ENCODE measurements around the gene ZNF614. TPM values are rescaled to one million over a fixed set of nuclear protein-coding genes. Genes with fewer than 3 reads are reported as not detected.
A peak's percentile ranks its signal among the peaks of the same experiment; 100 is the strongest.
"Not testable (repeated sequence)": the region's sequence is repeated elsewhere in the genome, so short reads cannot be mapped to it uniquely, and the experiment has no call there.

Gene ZNF614
- total RNA-seq, 1 experiment from 2014 or later, result 7.3 TPM

GRCh38 chr19:52022193-52022592 lies 6.0 kb downstream of the ZNF614 start:
- no peak for DNase-seq
- Histone ChIP-seq H3K4me3 (ENCODE audit: insufficient read depth, low read depth, low read length) (no peak overlapping the region), H3K27me3 (ENCODE audit: control insufficient read depth, insufficient read depth, low read length) (no peaks in the 10 kb centered on the region), H3K36me3 (replicated peaks; ENCODE audit: control insufficient read depth, insufficient read depth, low read length) (peaks cover 24% of the 10 kb centered on the region)

GRCh38 chr19:52020506-52020905 lies 7.7 kb downstream of the ZNF614 start:
- no peak for DNase-seq
- Histone ChIP-seq H3K4me3 (ENCODE audit: insufficient read depth, low read depth, low read length) (no peak overlapping the region), H3K36me3 (replicated peaks; ENCODE audit: control insufficient read depth, insufficient read depth, low read length) (peaks cover 36% of the 10 kb centered on the region), H3K27me3 (ENCODE audit: control insufficient read depth, insufficient read depth, low read length) (no peaks in the 10 kb centered on the region)

- Histone ChIP-seq H3K36me3 (replicated peaks; ENCODE audit: control insufficient read depth, insufficient read depth, low read length) (peaks cover 4% of the 10 kb centered on the region), H3K4me3 (ENCODE audit: insufficient read depth, low read depth, low read length) (no peak overlapping the region), H3K27me3 (ENCODE audit: control insufficient read depth, insufficient read depth, low read length) (no peaks in the 10 kb centered on the region)
- DNase-seq, result no peak
These were observed 17.5 kb downstream of the ZNF614 start for GRCh38 chr19:52010674-52011073.

GRCh38 chr19:52007806-52008557 lies 20.2 kb downstream of the ZNF614 start, which contains the start of gene ZNF615:
TSS of gene ZNF615 (minus strand) at chr19:52008211. CDS start at chr19:52003711, 4,500 bp downstream.
- DNase-seq, result peak; percentile 86
- Histone ChIP-seq H3K27me3 (ENCODE audit: control insufficient read depth, insufficient read depth, low read length) (no peaks in the 10 kb centered on the region), H3K4me3 (ENCODE audit: insufficient read depth, low read depth, low read length) (peak within 1 kb of the TSS; percentile 73), H3K36me3 (replicated peaks; ENCODE audit: control insufficient read depth, insufficient read depth, low read length) (peaks cover 1% of the 10 kb centered on the region; the same call in 1 of the 2 replicates)

GRCh38 chr19:52007451-52007805 lies 20.8 kb downstream of the ZNF614 start:
- H3K36me3 ChIP-seq (replicated peaks; ENCODE audit: control insufficient read depth, insufficient read depth, low read length), result no peaks in the 10 kb centered on the region
- DNase-seq, result peak; percentile 49
- H3K27me3 ChIP-seq (ENCODE audit: control insufficient read depth, insufficient read depth, low read length), result no peaks in the 10 kb centered on the region
- peak overlapping the region; percentile 73; the same call in 1 of the 2 replicates for H3K4me3 ChIP-seq (ENCODE audit: insufficient read depth, low read depth, low read length)

GRCh38 chr19:51994048-51994644 lies 34.0 kb downstream of the ZNF614 start:
- H3K36me3 ChIP-seq (replicated peaks; ENCODE audit: control insufficient read depth, insufficient read depth, low read length), result peaks cover 20% of the 10 kb centered on the region
- H3K27me3 ChIP-seq (ENCODE audit: control insufficient read depth, insufficient read depth, low read length), result no peaks in the 10 kb centered on the region
- no peak for DNase-seq
- H3K4me3 ChIP-seq (ENCODE audit: insufficient read depth, low read depth, low read length), result no peak overlapping the region

- Histone ChIP-seq H3K4me3 (ENCODE audit: insufficient read depth, low read depth, low read length) (no peak overlapping the region), H3K36me3 (replicated peaks; ENCODE audit: control insufficient read depth, insufficient read depth, low read length) (peaks cover 20% of the 10 kb centered on the region), H3K27me3 (ENCODE audit: control insufficient read depth, insufficient read depth, low read length) (no peaks in the 10 kb centered on the region)
- DNase-seq, result no peak
These were observed 34.8 kb downstream of the ZNF614 start for GRCh38 chr19:51993422-51993821.

GRCh38 chr19:51986309-51987291 lies 41.6 kb downstream of the ZNF614 start, which contains the start of gene ZNF350:
TSS of gene ZNF350 (minus strand) at chr19:51986840. CDS start at chr19:51974360, 12,480 bp downstream.
- Histone ChIP-seq H3K27me3 (ENCODE audit: control insufficient read depth, insufficient read depth, low read length) (no peaks in the 10 kb centered on the region), H3K4me3 (ENCODE audit: insufficient read depth, low read depth, low read length) (peak within 1 kb of the TSS; percentile 60), H3K36me3 (replicated peaks; ENCODE audit: control insufficient read depth, insufficient read depth, low read length) (no peaks in the 10 kb centered on the region)
- DNase-seq, result no peak

- no peaks in the 10 kb centered on the region for H3K27me3 ChIP-seq (ENCODE audit: control insufficient read depth, insufficient read depth, low read length)
- no peaks in the 10 kb centered on the region for H3K36me3 ChIP-seq (replicated peaks; ENCODE audit: control insufficient read depth, insufficient read depth, low read length)
- H3K4me3 ChIP-seq (ENCODE audit: insufficient read depth, low read depth, low read length), result no peak overlapping the region
- DNase-seq, result no peak
These were observed 44.8 kb downstream of the ZNF614 start for GRCh38 chr19:51983361-51983760.

- H3K4me3 ChIP-seq (ENCODE audit: insufficient read depth, low read depth, low read length); H3K27me3 ChIP-seq (ENCODE audit: control insufficient read depth, insufficient read depth, low read length); DNase-seq; H3K36me3 ChIP-seq (replicated peaks; ENCODE audit: control insufficient read depth, insufficient read depth, low read length): not testable (repeated sequence)
These were observed 47.3 kb downstream of the ZNF614 start for GRCh38 chr19:51980926-51981325.

GRCh38 chr19:51980116-51980736 lies 48.0 kb downstream of the ZNF614 start:
- H3K36me3 ChIP-seq (replicated peaks; ENCODE audit: control insufficient read depth, insufficient read depth, low read length), result no peaks in the 10 kb centered on the region
- H3K27me3 ChIP-seq (ENCODE audit: control insufficient read depth, insufficient read depth, low read length), result no peaks in the 10 kb centered on the region
- H3K4me3 ChIP-seq (ENCODE audit: insufficient read depth, low read depth, low read length), result no peak overlapping the region
- DNase-seq, result no peak

- no peak overlapping the region for H3K4me3 ChIP-seq (ENCODE audit: insufficient read depth, low read depth, low read length)
- no peaks in the 10 kb centered on the region for H3K36me3 ChIP-seq (replicated peaks; ENCODE audit: control insufficient read depth, insufficient read depth, low read length)
- no peak for DNase-seq
- H3K27me3 ChIP-seq (ENCODE audit: control insufficient read depth, insufficient read depth, low read length), result no peaks in the 10 kb centered on the region
These were observed 49.3 kb downstream of the ZNF614 start for GRCh38 chr19:51978882-51979281.

- H3K27me3 ChIP-seq (ENCODE audit: control insufficient read depth, insufficient read depth, low read length), result no peaks in the 10 kb centered on the region
- DNase-seq, result no peak
- H3K36me3 ChIP-seq (replicated peaks; ENCODE audit: control insufficient read depth, insufficient read depth, low read length), result peaks cover 2% of the 10 kb centered on the region; the same call in 1 of the 2 replicates
- H3K4me3 ChIP-seq (ENCODE audit: insufficient read depth, low read depth, low read length), result no peak overlapping the region
These were observed 50.8 kb downstream of the ZNF614 start for GRCh38 chr19:51977346-51977745.

- DNase-seq, result no peak
- H3K36me3 ChIP-seq (replicated peaks; ENCODE audit: control insufficient read depth, insufficient read depth, low read length), result peaks cover 2% of the 10 kb centered on the region; the same call in 1 of the 2 replicates
- no peak overlapping the region for H3K4me3 ChIP-seq (ENCODE audit: insufficient read depth, low read depth, low read length)
- no peaks in the 10 kb centered on the region for H3K27me3 ChIP-seq (ENCODE audit: control insufficient read depth, insufficient read depth, low read length)
These were observed 51.3 kb downstream of the ZNF614 start for GRCh38 chr19:51976852-51977251.
